ENCODE data around the gene ABCC6. TPM values are rescaled to one million over a fixed set of nuclear protein-coding genes. Genes with fewer than 3 reads are reported as not detected.
"Not testable (repeated sequence)": the region's sequence is repeated elsewhere in the genome, so short reads cannot be mapped to it uniquely, and the experiment has no call there.

Gene ABCC6
- total and polyA plus RNA-seq, 2 experiments from 2014 or later: 7.1 to 10.0 TPM

DNA sequence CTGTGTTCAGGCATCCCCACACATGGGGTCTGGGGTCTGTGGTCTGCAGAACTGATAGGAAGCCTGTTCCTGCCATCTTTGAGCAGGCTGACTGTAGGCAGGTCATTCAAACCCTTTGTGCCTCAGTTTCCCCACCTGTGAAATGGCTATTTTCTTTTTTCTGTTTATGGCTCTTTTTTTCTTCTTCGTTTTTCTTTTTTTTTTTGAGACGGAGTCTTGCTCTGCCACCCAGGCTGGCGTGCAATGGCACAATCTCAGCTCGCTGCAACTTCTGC lies 72.5 kb downstream of the ABCC6 start:
- TF ChIP-seq, protein P1, sequence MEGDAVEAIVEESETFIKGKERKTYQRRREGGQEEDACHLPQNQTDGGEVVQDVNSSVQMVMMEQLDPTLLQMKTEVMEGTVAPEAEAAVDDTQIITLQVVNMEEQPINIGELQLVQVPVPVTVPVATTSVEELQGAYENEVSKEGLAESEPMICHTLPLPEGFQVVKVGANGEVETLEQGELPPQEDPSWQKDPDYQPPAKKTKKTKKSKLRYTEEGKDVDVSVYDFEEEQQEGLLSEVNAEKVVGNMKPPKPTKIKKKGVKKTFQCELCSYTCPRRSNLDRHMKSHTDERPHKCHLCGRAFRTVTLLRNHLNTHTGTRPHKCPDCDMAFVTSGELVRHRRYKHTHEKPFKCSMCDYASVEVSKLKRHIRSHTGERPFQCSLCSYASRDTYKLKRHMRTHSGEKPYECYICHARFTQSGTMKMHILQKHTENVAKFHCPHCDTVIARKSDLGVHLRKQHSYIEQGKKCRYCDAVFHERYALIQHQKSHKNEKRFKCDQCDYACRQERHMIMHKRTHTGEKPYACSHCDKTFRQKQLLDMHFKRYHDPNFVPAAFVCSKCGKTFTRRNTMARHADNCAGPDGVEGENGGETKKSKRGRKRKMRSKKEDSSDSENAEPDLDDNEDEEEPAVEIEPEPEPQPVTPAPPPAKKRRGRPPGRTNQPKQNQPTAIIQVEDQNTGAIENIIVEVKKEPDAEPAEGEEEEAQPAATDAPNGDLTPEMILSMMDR (IDR thresholded peaks at IDR 0.05; ENCODE audit: low read depth, low read length): no peak
- no peak overlapping the region for H3K4me3 ChIP-seq
- H3K36me3 ChIP-seq: no peaks in the 10 kb centered on the region
- DNase-seq (ENCODE audit: low read depth in 1 of 2, low spot score in 1 of 2): no peak
- no peak overlapping the region for H3K27ac ChIP-seq
- H3K4me1 ChIP-seq (ENCODE audit: low read depth): no peaks in the 10 kb centered on the region
- H3K9me3 ChIP-seq (ENCODE audit: low read depth): no peaks in the 10 kb centered on the region
- H3K27me3 ChIP-seq: no peaks in the 10 kb centered on the region

DNA sequence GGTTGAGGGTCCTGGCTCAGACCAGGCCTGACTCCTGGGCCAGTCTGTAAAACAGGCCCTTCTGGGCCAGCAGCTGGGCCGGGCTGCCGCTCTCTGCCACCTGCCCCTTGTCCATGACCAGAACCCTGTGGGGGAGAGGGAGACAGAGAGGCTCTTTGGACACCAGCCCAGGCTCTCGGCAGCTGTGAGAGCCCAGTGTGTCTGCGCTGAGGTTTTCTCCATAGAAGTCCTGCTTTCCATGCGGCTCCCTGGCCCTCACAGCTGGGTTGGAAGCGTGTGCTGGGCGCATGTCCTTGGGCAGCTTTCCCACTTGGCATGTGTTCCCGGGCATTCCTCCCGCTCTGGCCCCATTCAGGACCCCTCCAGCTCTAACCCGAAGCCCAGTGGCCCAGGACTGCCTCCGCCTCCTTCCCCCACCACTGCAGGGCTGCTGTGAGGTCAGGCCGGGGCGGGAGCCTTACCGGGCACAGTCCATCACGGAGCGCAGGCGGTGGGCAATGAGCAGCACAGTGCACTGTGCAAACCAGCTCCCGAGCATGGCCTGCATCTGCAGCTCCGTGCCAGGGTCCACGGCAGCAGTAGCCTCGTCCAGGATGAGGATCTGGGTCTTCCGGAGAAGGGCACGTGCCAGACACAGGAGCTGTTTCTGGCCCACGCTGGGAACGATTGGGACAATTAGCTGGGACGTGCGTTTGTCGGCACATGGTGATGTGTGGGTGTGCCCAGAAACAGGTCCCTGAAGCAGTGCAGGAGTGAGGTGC lies 73.0 kb downstream of the ABCC6 start:
- peak in 1 of 2 donors; percentile 95 for DNase-seq (ENCODE audit: low read depth in 1 of 2, low spot score in 1 of 2)
- Histone ChIP-seq H3K4me3 (no peak overlapping the region), H3K27ac (no peak overlapping the region), H3K27me3 (no peaks in the 10 kb centered on the region), H3K36me3 (no peaks in the 10 kb centered on the region), H3K9me3 (ENCODE audit: low read depth) (no peaks in the 10 kb centered on the region), H3K4me1 (ENCODE audit: low read depth) (no peaks in the 10 kb centered on the region)
- TF ChIP-seq, protein P1 (IDR thresholded peaks at IDR 0.05; ENCODE audit: low read depth, low read length): no peak

GRCh38 chr16:16149710-16150116 lies 73.6 kb downstream of the ABCC6 start:
- Histone ChIP-seq H3K36me3 (no peaks in the 10 kb centered on the region), H3K4me1 (ENCODE audit: low read depth) (no peaks in the 10 kb centered on the region), H3K4me3 (no peak overlapping the region), H3K27me3 (no peaks in the 10 kb centered on the region), H3K27ac (no peak overlapping the region), H3K9me3 (ENCODE audit: low read depth) (no peaks in the 10 kb centered on the region)
- TF ChIP-seq, protein P1 (IDR thresholded peaks at IDR 0.05; ENCODE audit: low read depth, low read length): no peak
- no peak for DNase-seq (ENCODE audit: low read depth in 1 of 2, low spot score in 1 of 2)

GRCh38 chr16:16148755-16149154 lies 74.5 kb downstream of the ABCC6 start:
- no peaks in the 10 kb centered on the region for H3K4me1 ChIP-seq (ENCODE audit: low read depth)
- H3K27ac ChIP-seq: no peak overlapping the region
- no peaks in the 10 kb centered on the region for H3K9me3 ChIP-seq (ENCODE audit: low read depth)
- TF ChIP-seq, protein P1 (IDR thresholded peaks at IDR 0.05; ENCODE audit: low read depth, low read length): no peak
- DNase-seq (ENCODE audit: low read depth in 1 of 2, low spot score in 1 of 2): no peak
- H3K36me3 ChIP-seq: no peaks in the 10 kb centered on the region
- no peak overlapping the region for H3K4me3 ChIP-seq
- H3K27me3 ChIP-seq: no peaks in the 10 kb centered on the region

DNA sequence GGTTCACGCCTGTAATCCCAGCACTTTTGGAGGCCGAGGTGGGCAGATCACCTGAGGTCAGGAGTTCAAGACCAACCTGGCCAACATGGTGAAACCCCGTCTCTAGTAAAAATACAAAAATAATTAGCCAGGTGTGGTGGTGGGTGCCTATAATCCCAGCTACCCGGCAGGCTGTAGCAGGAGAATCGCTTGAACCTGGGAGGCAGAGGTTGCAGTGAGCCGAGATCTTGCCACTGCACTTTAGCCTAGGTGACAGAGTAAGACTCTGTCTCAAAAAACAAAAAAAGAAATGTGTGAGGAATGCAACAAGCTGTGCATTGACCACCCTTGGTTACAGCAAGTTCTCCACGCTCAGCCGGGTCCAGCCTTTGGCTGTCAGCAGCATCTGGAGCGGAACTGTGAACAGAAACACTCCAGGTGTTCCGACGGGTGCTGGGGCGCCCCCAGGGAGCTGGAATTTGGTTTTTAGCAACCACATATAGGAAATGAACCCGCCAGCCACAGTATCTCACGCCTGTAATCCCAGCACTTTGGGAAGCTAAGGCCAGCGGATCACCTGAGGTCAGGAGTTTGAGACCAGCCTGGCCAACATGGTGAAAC lies 75.2 kb downstream of the ABCC6 start:
- not testable (repeated sequence) for H3K4me1 ChIP-seq (ENCODE audit: low read depth); H3K27ac ChIP-seq; H3K27me3 ChIP-seq; H3K9me3 ChIP-seq (ENCODE audit: low read depth); DNase-seq (ENCODE audit: low read depth in 1 of 2, low spot score in 1 of 2); H3K36me3 ChIP-seq; H3K4me3 ChIP-seq

DNA sequence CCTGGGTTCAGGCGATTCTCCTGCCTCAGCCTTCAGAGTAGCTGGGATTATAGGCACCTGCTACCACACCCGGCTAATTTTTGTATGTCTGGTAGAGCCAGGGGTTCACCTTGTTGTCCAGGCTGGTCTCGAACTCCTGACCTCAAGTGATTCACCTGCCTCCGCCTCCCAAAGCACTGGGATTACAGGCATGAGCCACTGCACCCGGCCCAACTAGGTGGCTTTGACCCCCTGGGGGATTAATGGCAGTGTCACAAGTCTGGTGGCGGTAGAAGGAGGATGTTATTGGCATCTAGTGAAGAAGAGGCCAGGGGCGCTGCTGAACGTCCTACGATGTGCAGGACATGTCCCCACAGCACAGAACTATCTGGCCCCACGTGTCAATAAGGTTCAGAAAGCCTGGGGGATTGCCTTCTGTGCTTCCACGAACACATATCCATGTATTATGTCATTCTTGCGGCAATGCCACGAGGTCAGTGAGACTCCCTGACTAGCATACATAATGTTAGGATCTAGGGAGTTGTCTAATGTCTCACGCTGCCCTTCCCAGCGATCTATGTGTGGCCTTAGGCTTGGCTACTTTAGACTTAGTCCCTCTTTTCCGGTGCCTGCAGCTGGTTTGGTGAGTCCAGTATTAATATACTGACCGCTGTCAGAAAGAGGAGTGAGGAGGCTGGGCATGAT lies 75.8 kb downstream of the ABCC6 start:
- DNase-seq (ENCODE audit: low read depth in 1 of 2, low spot score in 1 of 2): no peak
- Histone ChIP-seq H3K4me1 (ENCODE audit: low read depth) (no peaks in the 10 kb centered on the region), H3K27me3 (no peaks in the 10 kb centered on the region), H3K4me3 (no peak overlapping the region), H3K36me3 (peaks cover 2% of the 10 kb centered on the region), H3K27ac (no peak overlapping the region), H3K9me3 (ENCODE audit: low read depth) (no peaks in the 10 kb centered on the region)
- TF ChIP-seq, protein P1 (IDR thresholded peaks at IDR 0.05; ENCODE audit: low read depth, low read length): no peak

Measured in cardiac muscle cell (in vitro differentiated cells and primary cell).